Thoracic aorta (tissue), 2 donors: Measurements from ENCODE around the gene IP6K1. TPM values are rescaled to one million over a fixed set of nuclear protein-coding genes. Genes with fewer than 3 reads are reported as not detected.

Experiments
- ATAC-seq: fragments of 150-250 bp; one replicate; pipeline ENCODE4 v1.8.0; 2017; ENCODE audit warnings: low read depth; ENCODE audit not compliant: insufficient number of reproducible peaks, low FRiP score
- DNase-seq: peaks from one replicate; pipeline ENCODE4 v3.0.0-alpha.2; 2020; ENCODE audit warnings: low spot score
- H3K27ac ChIP-seq, 2 donors: fragments of 200-600 bp; sonication (generic); 1 replicate in 1 of 2; 2 replicates in 1 of 2; pipeline ENCODE4 v1.5.1; 2016; ENCODE audit warnings: mild to moderate bottlenecking in 2 of 2, moderate library complexity in 2 of 2
- H3K27me3 ChIP-seq: fragments of 200-600 bp; sonication (generic); replicated peaks from 2 replicates; pipeline ENCODE4 v1.6.0; 2016; ENCODE audit warnings: mild to moderate bottlenecking; ENCODE audit not compliant: insufficient read depth
- H3K36me3 ChIP-seq: fragments of 200-600 bp; sonication (generic); one replicate; pipeline ENCODE4 v1.5.1; 2016
- H3K4me1 ChIP-seq, 2 donors: fragments of 200-600 bp; sonication (generic); 1 replicate in 1 of 2; 2 replicates in 1 of 2; pipeline versions ENCODE4 v1.5.1 to v1.6.0; 2016; ENCODE audit warnings: low read depth in 2 of 2, mild to moderate bottlenecking in 1 of 2; ENCODE audit not compliant: control insufficient read depth in 1 of 2
- H3K4me3 ChIP-seq: fragments of 200-600 bp; sonication (generic); 2 replicates; pipeline ENCODE4 v1.5.1; 2016; ENCODE audit warnings: mild to moderate bottlenecking
- H3K9me3 ChIP-seq: fragments of 200-600 bp; sonication (generic); 2 replicates; pipeline ENCODE4 v1.5.1; 2016
- total RNA-seq, 2 donors: library from RNA; depleted of rRNA; stranded (reverse); fragments of >200 nt; gene quantifications; one replicate each; pipeline versions ENCODE4 v1.1.0 to v1.2.3, GENCODE V29; 2016
- TF ChIP-seq, protein P1 (sequence below): fragments of 200-600 bp; sonication (generic); IDR thresholded peaks from one replicate; pipeline ENCODE4 v1.5.1; 2019; ENCODE audit warnings: antibody characterized with exemption

IP6K1 gene
- total RNA-seq, 2 donors from 2014 or later, result 56.6 to 69.0 TPM

GRCh38 chr3:49720855-49721595 is 65.3 kb downstream of the IP6K1 start:
- no peak for DNase-seq
- Histone ChIP-seq H3K27ac (no peak overlapping the region), H3K9me3 (no peaks in the 10 kb centered on the region), H3K27me3 (no peaks in the 10 kb centered on the region), H3K4me3 (no peak overlapping the region), H3K4me1 (peaks cover 20 to 39% of the 10 kb centered on the region in 2 donors), H3K36me3 (peaks cover 13% of the 10 kb centered on the region)
- no peak for ATAC-seq
- TF ChIP-seq, protein P1, sequence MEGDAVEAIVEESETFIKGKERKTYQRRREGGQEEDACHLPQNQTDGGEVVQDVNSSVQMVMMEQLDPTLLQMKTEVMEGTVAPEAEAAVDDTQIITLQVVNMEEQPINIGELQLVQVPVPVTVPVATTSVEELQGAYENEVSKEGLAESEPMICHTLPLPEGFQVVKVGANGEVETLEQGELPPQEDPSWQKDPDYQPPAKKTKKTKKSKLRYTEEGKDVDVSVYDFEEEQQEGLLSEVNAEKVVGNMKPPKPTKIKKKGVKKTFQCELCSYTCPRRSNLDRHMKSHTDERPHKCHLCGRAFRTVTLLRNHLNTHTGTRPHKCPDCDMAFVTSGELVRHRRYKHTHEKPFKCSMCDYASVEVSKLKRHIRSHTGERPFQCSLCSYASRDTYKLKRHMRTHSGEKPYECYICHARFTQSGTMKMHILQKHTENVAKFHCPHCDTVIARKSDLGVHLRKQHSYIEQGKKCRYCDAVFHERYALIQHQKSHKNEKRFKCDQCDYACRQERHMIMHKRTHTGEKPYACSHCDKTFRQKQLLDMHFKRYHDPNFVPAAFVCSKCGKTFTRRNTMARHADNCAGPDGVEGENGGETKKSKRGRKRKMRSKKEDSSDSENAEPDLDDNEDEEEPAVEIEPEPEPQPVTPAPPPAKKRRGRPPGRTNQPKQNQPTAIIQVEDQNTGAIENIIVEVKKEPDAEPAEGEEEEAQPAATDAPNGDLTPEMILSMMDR, result no peak

DNA sequence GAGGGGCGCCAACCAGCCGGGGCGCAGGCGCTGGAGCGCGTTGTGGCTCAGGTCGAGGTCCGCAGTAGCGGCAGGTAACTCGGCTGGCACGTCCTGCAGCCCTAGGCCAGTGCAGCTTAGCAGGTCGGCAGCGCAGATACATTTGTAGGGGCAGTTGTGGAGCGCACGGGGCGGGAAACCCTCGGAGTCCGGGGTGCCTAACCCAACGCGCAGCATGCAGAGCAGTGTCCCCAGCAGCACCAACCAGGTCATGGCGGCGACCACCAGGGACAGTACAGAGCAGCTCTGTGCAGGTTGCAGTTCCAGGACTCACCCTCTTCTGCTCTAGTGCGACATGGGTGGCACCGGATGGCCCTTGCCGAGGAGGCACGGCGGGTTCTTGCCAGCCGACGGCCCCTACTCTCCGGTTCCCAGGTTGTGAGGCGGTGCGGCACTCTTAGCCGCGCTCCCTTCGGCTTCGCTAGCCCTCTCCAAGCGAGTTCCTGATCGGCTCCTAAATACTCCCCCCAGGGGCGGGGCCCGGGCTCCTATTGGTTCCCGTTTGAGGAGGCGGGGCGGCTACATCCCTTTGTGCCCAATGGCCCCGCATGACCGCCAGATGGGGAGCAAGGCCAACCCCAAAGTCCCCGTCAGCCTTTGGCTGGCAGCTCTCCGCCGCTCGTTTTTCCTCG is 67.0 kb downstream of the IP6K1 start, which contains the start of gene AMIGO3:
Gene AMIGO3 (minus strand): TSS at position 471 of the 671 bp plus-strand sequence. CDS start 219 bp downstream, at position 252.
- Histone ChIP-seq H3K36me3 (peaks cover 20% of the 10 kb centered on the region), H3K4me1 (peaks cover 17 to 31% of the 10 kb centered on the region in 2 donors), H3K27ac (peak within 1 kb of the TSS; percentile 65 to 66), H3K9me3 (no peaks in the 10 kb centered on the region), H3K4me3 (peak within 1 kb of the TSS; percentile 87), H3K27me3 (no peaks in the 10 kb centered on the region)
- peak; percentile 71 for ATAC-seq
- DNase-seq, result peak; percentile 90
- TF ChIP-seq, protein P1, result peak; percentile 89

GRCh38 chr3:49718858-49719213 is 67.5 kb downstream of the IP6K1 start:
- ATAC-seq (no peak), DNase-seq (no peak)
- peaks cover 20% of the 10 kb centered on the region for H3K36me3 ChIP-seq
- TF ChIP-seq, protein P1, result no peak
- peaks cover 17 to 29% of the 10 kb centered on the region in 2 donors for H3K4me1 ChIP-seq
- H3K9me3 ChIP-seq, result no peaks in the 10 kb centered on the region
- H3K27me3 ChIP-seq, result no peaks in the 10 kb centered on the region
- peak overlapping the region; percentile 87 for H3K4me3 ChIP-seq
- H3K27ac ChIP-seq, result no peak overlapping the region

GRCh38 chr3:49717959-49718857 is 68.1 kb downstream of the IP6K1 start:
- Histone ChIP-seq H3K27me3 (no peaks in the 10 kb centered on the region), H3K36me3 (peaks cover 20% of the 10 kb centered on the region), H3K9me3 (no peaks in the 10 kb centered on the region), H3K4me3 (peak overlapping the region; percentile 87), H3K4me1 (peaks cover 17 to 29% of the 10 kb centered on the region in 2 donors), H3K27ac (no peak overlapping the region)
- ATAC-seq (no peak), DNase-seq (no peak)
- TF ChIP-seq, protein P1, result no peak
